ENCODE measurements around the gene SH3GLB2.
"Not testable (repeated sequence)": the region's sequence is repeated elsewhere in the genome, so short reads cannot be mapped to it uniquely, and the experiment has no call there.

The SH3GLB2 gene

DNA sequence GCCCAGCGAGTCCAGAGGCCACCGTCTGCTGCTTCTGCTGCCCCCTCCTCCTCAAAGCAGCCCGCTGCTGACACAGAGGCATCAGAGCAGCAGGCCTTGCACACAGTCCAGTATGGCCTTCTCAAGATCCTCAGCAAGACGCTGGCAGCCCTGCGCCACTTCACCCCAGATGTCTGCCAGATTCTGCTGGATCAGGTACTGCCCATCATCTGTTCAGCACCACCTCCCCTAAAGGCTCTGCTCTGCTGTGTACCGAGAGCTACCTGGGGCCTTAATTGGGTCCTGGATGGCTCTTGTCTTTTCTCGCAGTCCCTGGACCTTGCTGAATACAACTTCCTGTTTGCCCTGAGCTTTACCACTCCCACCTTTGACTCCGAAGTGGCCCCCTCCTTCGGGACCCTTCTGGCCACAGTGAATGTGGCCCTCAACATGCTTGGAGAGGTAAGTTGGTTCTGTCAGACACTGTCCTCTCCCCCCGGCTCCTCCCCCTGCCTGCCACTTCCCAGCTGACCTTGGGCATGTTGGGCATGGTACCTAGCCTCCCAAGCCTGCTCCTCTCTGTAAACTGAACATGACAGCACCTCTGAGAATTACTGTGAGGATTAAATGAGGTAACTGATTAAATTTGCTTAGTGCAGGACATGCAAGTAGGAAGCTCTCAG, 22.7 kb downstream of the SH3GLB2 start:
- no peak overlapping the region for H3K23ac ChIP-seq (ENCODE audit: low read depth, low read length, poor library complexity)
- H2BK15ac ChIP-seq (ENCODE audit: low read length), result no peak overlapping the region
- H2AFZ ChIP-seq (ENCODE audit: low read length), result no peak overlapping the region
- H3K27ac ChIP-seq (replicated peaks; ENCODE audit: low read length), result no peak overlapping the region
- no peak overlapping the region for H4K91ac ChIP-seq (ENCODE audit: low read depth, low read length, poor library complexity)
- H3K36me3 ChIP-seq (replicated peaks in 1 of 2; ENCODE audit: control insufficient read depth in 2 of 2, insufficient read depth in 2 of 2, low read length in 2 of 2), result peaks cover 66 to 93% of the 10 kb centered on the region in 2 donors
- H3K9ac ChIP-seq (ENCODE audit: low read depth, low read length, poor library complexity), result no peak overlapping the region
- no peak overlapping the region for H2BK120ac ChIP-seq (ENCODE audit: low read depth, low read length)
- no peak overlapping the region for H2AK5ac ChIP-seq (ENCODE audit: low read depth, low read length)
- WGBS, 2 donors (ENCODE audit: extremely low coverage in 2 of 2, insufficient read length in 2 of 2, insufficient replicate concordance in 1 of 2), result no CpG with 5 or more reads among the region's 10 CpGs
- no peak overlapping the region for H3K4ac ChIP-seq (ENCODE audit: low read length)
- H3K14ac ChIP-seq (ENCODE audit: low read length), result no peak overlapping the region
- no peak overlapping the region for H3K4me3 ChIP-seq (ENCODE audit: low read length in 2 of 2)
- H3K4me2 ChIP-seq (ENCODE audit: insufficient read depth, low read length, poor library complexity, severe bottlenecking), result no peak overlapping the region
- H2BK5ac ChIP-seq (ENCODE audit: low read length), result peak overlapping the region; percentile 68
- peak overlapping the region; percentile 56 for H4K8ac ChIP-seq (ENCODE audit: low read depth, low read length)
- no peak overlapping the region for H3K18ac ChIP-seq (ENCODE audit: low read length)
- H3K27me3 ChIP-seq (ENCODE audit: control insufficient read depth in 3 of 3, insufficient read depth in 3 of 3, low read depth in 1 of 3, low read length in 3 of 3), result no peaks in the 10 kb centered on the region
- peaks cover 0 to 2% of the 10 kb centered on the region in 2 donors for H3K9me3 ChIP-seq (replicated peaks in 1 of 2; ENCODE audit: control insufficient read depth in 2 of 2, insufficient read depth in 1 of 2, low read depth in 1 of 2, low read length in 2 of 2)
- H2BK12ac ChIP-seq (ENCODE audit: low read length), result no peak overlapping the region
- no peaks in the 10 kb centered on the region for H3K4me1 ChIP-seq (ENCODE audit: control insufficient read depth in 2 of 2, insufficient read depth in 1 of 2, low read depth in 1 of 2, low read length in 2 of 2)
- H3K79me1 ChIP-seq (ENCODE audit: low read depth, low read length), result peaks cover 6% of the 10 kb centered on the region
- no peak for DNase-seq (ENCODE audit: low spot score)

DNA sequence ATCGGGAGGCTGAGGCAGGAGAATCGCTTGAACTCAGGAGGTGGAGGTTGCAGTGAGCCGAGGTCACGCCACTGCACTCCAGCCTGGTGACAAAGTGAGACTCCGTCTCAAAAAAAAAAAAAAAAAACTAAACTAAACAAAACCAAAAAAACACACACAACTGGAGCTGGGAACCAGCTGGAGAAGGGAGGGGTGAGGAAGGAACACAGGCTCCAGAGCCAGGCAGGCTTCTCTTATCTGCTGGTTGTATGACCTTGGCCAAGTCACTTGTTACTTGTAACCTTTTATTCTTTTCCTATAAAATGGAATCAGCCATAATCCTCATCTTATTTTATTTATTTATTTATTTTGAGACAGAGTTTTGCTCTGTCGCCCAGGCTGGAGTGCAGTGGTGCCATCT, 24.0 kb downstream of the SH3GLB2 start:
- no CpG with 5 or more reads among the region's 6 CpGs for WGBS, 2 donors (ENCODE audit: extremely low coverage in 2 of 2, insufficient read length in 2 of 2, insufficient replicate concordance in 1 of 2)
- H3K36me3 ChIP-seq (replicated peaks in 1 of 2; ENCODE audit: control insufficient read depth in 2 of 2, insufficient read depth in 2 of 2, low read length in 2 of 2), result peaks cover 71 to 96% of the 10 kb centered on the region in 2 donors
- H2BK120ac ChIP-seq (ENCODE audit: low read depth, low read length), result not testable (repeated sequence)

DNA sequence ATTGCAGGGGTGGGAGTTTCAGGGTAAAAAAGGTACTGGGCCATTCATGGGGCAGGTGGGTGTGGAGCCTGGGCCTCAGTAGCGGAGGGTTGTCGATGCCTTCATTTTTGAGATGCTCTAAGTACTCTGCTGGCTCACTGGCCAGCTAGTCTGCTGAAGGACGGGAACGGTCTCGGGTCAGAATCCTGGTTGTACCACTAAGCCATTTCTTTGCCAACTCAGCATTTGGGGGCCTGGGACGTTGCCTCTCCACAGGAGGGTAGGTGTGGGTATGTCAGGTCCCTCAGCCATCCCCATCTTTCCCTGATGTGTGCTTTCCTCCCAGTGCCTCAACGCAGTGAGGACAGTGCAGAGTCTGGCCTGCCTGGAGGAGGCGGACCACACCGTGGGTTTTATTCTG, 25.1 kb downstream of the SH3GLB2 start:
- Histone ChIP-seq H2AK5ac (ENCODE audit: low read depth, low read length) (no peak overlapping the region), H2BK12ac (ENCODE audit: low read length) (no peak overlapping the region), H3K36me3 (replicated peaks in 1 of 2; ENCODE audit: control insufficient read depth in 2 of 2, insufficient read depth in 2 of 2, low read length in 2 of 2) (peaks cover 73 to 96% of the 10 kb centered on the region in 2 donors), H2BK15ac (ENCODE audit: low read length) (no peak overlapping the region), H3K9me3 (replicated peaks in 1 of 2; ENCODE audit: control insufficient read depth in 2 of 2, insufficient read depth in 1 of 2, low read depth in 1 of 2, low read length in 2 of 2) (peaks cover 0 to 2% of the 10 kb centered on the region in 2 donors), H3K4ac (ENCODE audit: low read length) (no peak overlapping the region), H3K18ac (ENCODE audit: low read length) (no peak overlapping the region), H2BK120ac (ENCODE audit: low read depth, low read length) (no peak overlapping the region), H3K23ac (ENCODE audit: low read depth, low read length, poor library complexity) (no peak overlapping the region), H2AFZ (ENCODE audit: low read length) (no peak overlapping the region), H3K4me2 (ENCODE audit: insufficient read depth, low read length, poor library complexity, severe bottlenecking) (no peak overlapping the region), H4K8ac (ENCODE audit: low read depth, low read length) (no peak overlapping the region), H4K91ac (ENCODE audit: low read depth, low read length, poor library complexity) (no peak overlapping the region), H2BK5ac (ENCODE audit: low read length) (no peak overlapping the region), H3K27ac (replicated peaks; ENCODE audit: low read length) (no peak overlapping the region), H3K79me1 (ENCODE audit: low read depth, low read length) (no peaks in the 10 kb centered on the region), H3K27me3 (ENCODE audit: control insufficient read depth in 3 of 3, insufficient read depth in 3 of 3, low read depth in 1 of 3, low read length in 3 of 3) (no peaks in the 10 kb centered on the region), H3K14ac (ENCODE audit: low read length) (no peak overlapping the region), H3K4me1 (ENCODE audit: control insufficient read depth in 2 of 2, insufficient read depth in 1 of 2, low read depth in 1 of 2, low read length in 2 of 2) (no peaks in the 10 kb centered on the region), H3K4me3 (ENCODE audit: low read length in 2 of 2) (no peak overlapping the region), H3K9ac (ENCODE audit: low read depth, low read length, poor library complexity) (peak overlapping the region; percentile 18)
- no CpG with 5 or more reads among the region's 9 CpGs for WGBS, 2 donors (ENCODE audit: extremely low coverage in 2 of 2, insufficient read length in 2 of 2, insufficient replicate concordance in 1 of 2)
- no peak for DNase-seq (ENCODE audit: low spot score)

More for the DNA sequence above, 24.0 kb downstream of the SH3GLB2 start:
- H2BK5ac ChIP-seq (ENCODE audit: low read length); H2BK12ac ChIP-seq (ENCODE audit: low read length); DNase-seq (ENCODE audit: low spot score); H4K8ac ChIP-seq (ENCODE audit: low read depth, low read length); H4K91ac ChIP-seq (ENCODE audit: low read depth, low read length, poor library complexity); H3K27ac ChIP-seq (replicated peaks; ENCODE audit: low read length); H3K4me1 ChIP-seq (ENCODE audit: control insufficient read depth in 2 of 2, insufficient read depth in 1 of 2, low read depth in 1 of 2, low read length in 2 of 2); H3K23ac ChIP-seq (ENCODE audit: low read depth, low read length, poor library complexity); H2AFZ ChIP-seq (ENCODE audit: low read length); H3K4me2 ChIP-seq (ENCODE audit: insufficient read depth, low read length, poor library complexity, severe bottlenecking); H2AK5ac ChIP-seq (ENCODE audit: low read depth, low read length); H2BK15ac ChIP-seq (ENCODE audit: low read length); H3K27me3 ChIP-seq (ENCODE audit: control insufficient read depth in 3 of 3, insufficient read depth in 3 of 3, low read depth in 1 of 3, low read length in 3 of 3); H3K9me3 ChIP-seq (replicated peaks in 1 of 2; ENCODE audit: control insufficient read depth in 2 of 2, insufficient read depth in 1 of 2, low read depth in 1 of 2, low read length in 2 of 2); H3K79me1 ChIP-seq (ENCODE audit: low read depth, low read length); H3K4ac ChIP-seq (ENCODE audit: low read length); H3K4me3 ChIP-seq (ENCODE audit: low read length in 2 of 2); H3K18ac ChIP-seq (ENCODE audit: low read length); H3K14ac ChIP-seq (ENCODE audit: low read length); H3K9ac ChIP-seq (ENCODE audit: low read depth, low read length, poor library complexity): not testable (repeated sequence)

DNA sequence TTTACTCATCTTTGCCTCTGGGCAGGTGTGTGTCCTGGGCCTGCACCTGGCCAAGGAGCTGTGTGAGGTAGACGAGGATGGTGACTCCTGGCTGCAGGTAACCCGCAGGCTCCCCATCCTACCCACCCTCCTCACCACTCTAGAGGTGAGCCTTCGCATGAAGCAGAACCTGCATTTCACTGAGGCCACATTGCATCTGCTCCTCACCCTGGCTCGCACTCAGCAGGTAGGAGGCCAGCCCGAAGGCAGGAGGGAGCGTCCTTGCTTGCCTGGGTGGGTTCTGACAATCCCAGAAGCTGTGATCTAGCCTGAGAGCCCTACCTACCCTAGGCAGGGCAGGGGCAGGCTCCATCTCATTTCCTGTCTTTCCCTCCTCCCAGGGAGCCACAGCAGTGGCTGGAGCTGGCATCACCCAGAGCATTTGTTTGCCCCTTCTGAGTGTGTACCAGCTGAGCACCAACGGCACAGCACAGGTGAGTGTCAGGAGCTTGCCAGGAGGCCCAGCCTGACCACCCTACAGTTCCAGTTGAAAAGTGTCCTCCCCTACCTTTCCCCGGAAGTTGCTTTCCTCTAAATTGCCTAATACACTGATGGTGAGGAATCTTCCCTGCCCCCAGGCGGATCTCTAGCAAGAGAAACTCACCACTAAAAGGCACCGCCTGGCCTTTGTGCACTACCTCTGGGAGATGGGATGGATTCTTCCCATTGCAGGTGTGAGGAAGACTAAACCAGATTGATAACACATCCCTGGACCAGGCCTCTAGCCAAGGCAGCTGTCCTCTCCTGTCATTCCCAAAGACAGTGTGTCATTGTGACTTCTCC, 26.4 kb downstream of the SH3GLB2 start:
- H3K27me3 ChIP-seq (ENCODE audit: control insufficient read depth in 3 of 3, insufficient read depth in 3 of 3, low read depth in 1 of 3, low read length in 3 of 3), result no peaks in the 10 kb centered on the region
- peaks cover 74 to 94% of the 10 kb centered on the region in 2 donors for H3K36me3 ChIP-seq (replicated peaks in 1 of 2; ENCODE audit: control insufficient read depth in 2 of 2, insufficient read depth in 2 of 2, low read length in 2 of 2)
- no peak for DNase-seq (ENCODE audit: low spot score)
- no peak overlapping the region for H2BK15ac ChIP-seq (ENCODE audit: low read length)
- H3K4me2 ChIP-seq (ENCODE audit: insufficient read depth, low read length, poor library complexity, severe bottlenecking), result no peak overlapping the region
- H4K8ac ChIP-seq (ENCODE audit: low read depth, low read length), result no peak overlapping the region
- H2AFZ ChIP-seq (ENCODE audit: low read length), result no peak overlapping the region
- no peak overlapping the region for H4K91ac ChIP-seq (ENCODE audit: low read depth, low read length, poor library complexity)
- no CpG with 5 or more reads among the region's 10 CpGs for WGBS, 2 donors (ENCODE audit: extremely low coverage in 2 of 2, insufficient read length in 2 of 2, insufficient replicate concordance in 1 of 2)
- H3K9me3 ChIP-seq (replicated peaks in 1 of 2; ENCODE audit: control insufficient read depth in 2 of 2, insufficient read depth in 1 of 2, low read depth in 1 of 2, low read length in 2 of 2), result peaks cover 0 to 2% of the 10 kb centered on the region in 2 donors
- no peak overlapping the region for H2AK5ac ChIP-seq (ENCODE audit: low read depth, low read length)
- H2BK120ac ChIP-seq (ENCODE audit: low read depth, low read length), result no peak overlapping the region
- H3K4me3 ChIP-seq (ENCODE audit: low read length in 2 of 2), result no peak overlapping the region
- no peak overlapping the region for H3K18ac ChIP-seq (ENCODE audit: low read length)
- H2BK12ac ChIP-seq (ENCODE audit: low read length), result no peak overlapping the region
- no peak overlapping the region for H3K23ac ChIP-seq (ENCODE audit: low read depth, low read length, poor library complexity)
- H2BK5ac ChIP-seq (ENCODE audit: low read length), result no peak overlapping the region
- no peaks in the 10 kb centered on the region for H3K79me1 ChIP-seq (ENCODE audit: low read depth, low read length)
- H3K27ac ChIP-seq (replicated peaks; ENCODE audit: low read length), result no peak overlapping the region
- no peaks in the 10 kb centered on the region for H3K4me1 ChIP-seq (ENCODE audit: control insufficient read depth in 2 of 2, insufficient read depth in 1 of 2, low read depth in 1 of 2, low read length in 2 of 2)
- H3K4ac ChIP-seq (ENCODE audit: low read length), result no peak overlapping the region
- H3K9ac ChIP-seq (ENCODE audit: low read depth, low read length, poor library complexity), result no peak overlapping the region
- no peak overlapping the region for H3K14ac ChIP-seq (ENCODE audit: low read length)

Measured in neuronal stem cell (in vitro differentiated cells).